Embryonic facial prominence (tissue), 1 donor: ENCODE measurements around the gene NAPB.

ENCODE experiments used
- DNase-seq: peaks from one replicate; pipeline ENCODE4 v3.0.0-alpha.2; 2016; ENCODE audit errors: extremely low spot score

NAPB gene

GRCh38 chr20:23404196-23404595, 17.1 kb downstream of the NAPB start:
- DNase-seq = no peak

GRCh38 chr20:23403751-23404150, 17.5 kb downstream of the NAPB start:
- no peak for DNase-seq

GRCh38 chr20:23401051-23401450, 20.2 kb downstream of the NAPB start:
- DNase-seq = no peak

GRCh38 chr20:23399568-23400241, 21.6 kb downstream of the NAPB start:
- DNase-seq = no peak

GRCh38 chr20:23397961-23398360, 23.3 kb downstream of the NAPB start:
- DNase-seq = no peak

GRCh38 chr20:23396950-23397627, 24.2 kb downstream of the NAPB start:
- DNase-seq = no peak

- no peak for DNase-seq
Measured at GRCh38 chr20:23393996-23394775, 27.1 kb downstream of the NAPB start.

GRCh38 chr20:23391707-23392310, 29.5 kb downstream of the NAPB start:
- no peak for DNase-seq

- DNase-seq = no peak
Measured at GRCh38 chr20:23390091-23390774, 31.1 kb downstream of the NAPB start.

- no peak for DNase-seq
Measured at GRCh38 chr20:23387118-23387443, 34.2 kb downstream of the NAPB start.

- DNase-seq = no peak
Measured at GRCh38 chr20:23386304-23387117, 34.8 kb downstream of the NAPB start.

GRCh38 chr20:23381876-23382275, 39.4 kb downstream of the NAPB start:
- DNase-seq = no peak

- no peak for DNase-seq
Measured at GRCh38 chr20:23379772-23380171, 41.5 kb downstream of the NAPB start.

- no peak for DNase-seq
Measured at GRCh38 chr20:23375827-23376226, 45.5 kb downstream of the NAPB start.

GRCh38 chr20:23374441-23374840, 46.8 kb downstream of the NAPB start:
- DNase-seq = no peak

- DNase-seq = no peak
Measured at GRCh38 chr20:23371496-23371895, 49.8 kb downstream of the NAPB start.

GRCh38 chr20:23370873-23371272, 50.4 kb downstream of the NAPB start:
- DNase-seq = no peak

GRCh38 chr20:23370274-23370673, 51.0 kb downstream of the NAPB start:
- no peak for DNase-seq

- DNase-seq = no peak
Measured at GRCh38 chr20:23369072-23369823, 52.0 kb downstream of the NAPB start.

GRCh38 chr20:23368316-23369071, 52.8 kb downstream of the NAPB start:
- no peak for DNase-seq
